Measurements from ENCODE around the gene CYP19A1. TPM values are rescaled to one million over a fixed set of nuclear protein-coding genes. Genes with fewer than 3 reads are reported as not detected.

Gene CYP19A1
- total and polyA plus RNA-seq, 8 donors = 0.09 to 2.5 (median 0.28) TPM; not detected in 1

DNA sequence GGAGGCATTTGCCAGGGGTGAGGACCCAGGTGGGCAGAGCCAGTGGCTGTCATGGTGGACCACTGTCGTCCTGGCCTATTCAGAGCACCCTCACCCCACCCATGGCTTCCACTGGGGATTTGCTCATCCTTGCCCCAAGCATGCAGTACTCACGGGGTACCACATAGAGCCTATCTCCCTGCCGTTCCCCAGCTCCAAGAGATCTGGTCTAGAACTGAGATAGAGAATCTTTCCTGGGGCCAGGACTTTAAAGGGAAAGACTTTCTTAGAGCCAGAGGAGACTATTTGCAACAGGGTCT, 166.8 kb downstream of the CYP19A1 start:
- intact Hi-C loops (cut with DNase I) = no loop called here
- ATAC-seq = no peak

GRCh38 chr15:51170882-51171633, 167.3 kb downstream of the CYP19A1 start:
- no peak overlapping the region for H3K27ac ChIP-seq
- no peak for FAIRE-seq
- 55 to 59% methylated on average over 11 of the region's 11 CpGs for WGBS, 2 donors

More for the DNA sequence above, 166.8 kb downstream of the CYP19A1 start:
- Histone ChIP-seq H3K27ac (no peak overlapping the region), H3K36me3 (no peaks in the 10 kb centered on the region), H3K4me1 (no peaks in the 10 kb centered on the region), H3K9me3 (no peaks in the 10 kb centered on the region), H3K4me3 (no peak overlapping the region), H3K27me3 (no peaks in the 10 kb centered on the region)
- FAIRE-seq = no peak
- TF ChIP-seq, protein P1, sequence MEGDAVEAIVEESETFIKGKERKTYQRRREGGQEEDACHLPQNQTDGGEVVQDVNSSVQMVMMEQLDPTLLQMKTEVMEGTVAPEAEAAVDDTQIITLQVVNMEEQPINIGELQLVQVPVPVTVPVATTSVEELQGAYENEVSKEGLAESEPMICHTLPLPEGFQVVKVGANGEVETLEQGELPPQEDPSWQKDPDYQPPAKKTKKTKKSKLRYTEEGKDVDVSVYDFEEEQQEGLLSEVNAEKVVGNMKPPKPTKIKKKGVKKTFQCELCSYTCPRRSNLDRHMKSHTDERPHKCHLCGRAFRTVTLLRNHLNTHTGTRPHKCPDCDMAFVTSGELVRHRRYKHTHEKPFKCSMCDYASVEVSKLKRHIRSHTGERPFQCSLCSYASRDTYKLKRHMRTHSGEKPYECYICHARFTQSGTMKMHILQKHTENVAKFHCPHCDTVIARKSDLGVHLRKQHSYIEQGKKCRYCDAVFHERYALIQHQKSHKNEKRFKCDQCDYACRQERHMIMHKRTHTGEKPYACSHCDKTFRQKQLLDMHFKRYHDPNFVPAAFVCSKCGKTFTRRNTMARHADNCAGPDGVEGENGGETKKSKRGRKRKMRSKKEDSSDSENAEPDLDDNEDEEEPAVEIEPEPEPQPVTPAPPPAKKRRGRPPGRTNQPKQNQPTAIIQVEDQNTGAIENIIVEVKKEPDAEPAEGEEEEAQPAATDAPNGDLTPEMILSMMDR (IDR thresholded peaks at IDR 0.05) = no peak
- WGBS, 2 donors = 63 to 77% methylated on average over 3 of the region's 3 CpGs
- DNase-seq = no peak

DNA sequence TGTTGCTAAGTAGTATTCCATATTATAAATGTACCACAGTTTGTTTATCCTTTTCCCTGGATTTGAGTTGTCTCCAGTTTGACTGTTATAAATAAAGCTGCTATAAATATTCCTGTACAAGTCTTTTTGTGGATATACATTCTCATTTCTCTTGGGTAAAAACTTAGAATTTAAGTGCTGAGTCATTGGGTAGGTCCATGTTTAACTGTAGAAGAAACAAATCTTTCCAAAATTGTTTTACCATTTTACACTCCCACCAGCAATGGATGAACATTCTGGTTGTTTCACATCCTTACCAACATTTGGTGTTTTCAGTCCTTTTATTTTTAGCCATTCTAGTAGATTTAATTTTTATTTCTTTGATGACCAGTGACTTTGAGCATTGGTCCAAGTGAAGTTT, 169.7 kb downstream of the CYP19A1 start:
- Histone ChIP-seq H3K4me3 (no peak overlapping the region), H3K9me3 (no peaks in the 10 kb centered on the region), H3K4me1 (no peaks in the 10 kb centered on the region), H3K27ac (no peak overlapping the region), H3K36me3 (no peaks in the 10 kb centered on the region), H3K27me3 (no peaks in the 10 kb centered on the region)
- TF ChIP-seq, protein P1 (IDR thresholded peaks at IDR 0.05) = no peak
- FAIRE-seq (no peak), ATAC-seq (no peak), DNase-seq (no peak)
- intact Hi-C loops (cut with DNase I) = loop anchor here in 2 of 3 donors (10.0 kb wide), 1 partner anchor 216 kb away; no protein-coding TSS in a partner anchor

More at GRCh38 chr15:51170882-51171633, 167.3 kb downstream of the CYP19A1 start:
- no peaks in the 10 kb centered on the region for H3K36me3 ChIP-seq
- no peak for DNase-seq
- intact Hi-C loops (cut with DNase I) = no loop called here
- H3K9me3 ChIP-seq = no peaks in the 10 kb centered on the region
- ATAC-seq = no peak
- H3K27me3 ChIP-seq = no peaks in the 10 kb centered on the region
- H3K4me3 ChIP-seq = no peak overlapping the region
- no peaks in the 10 kb centered on the region for H3K4me1 ChIP-seq
- TF ChIP-seq, protein P1 (IDR thresholded peaks at IDR 0.05) = no peak

DNA sequence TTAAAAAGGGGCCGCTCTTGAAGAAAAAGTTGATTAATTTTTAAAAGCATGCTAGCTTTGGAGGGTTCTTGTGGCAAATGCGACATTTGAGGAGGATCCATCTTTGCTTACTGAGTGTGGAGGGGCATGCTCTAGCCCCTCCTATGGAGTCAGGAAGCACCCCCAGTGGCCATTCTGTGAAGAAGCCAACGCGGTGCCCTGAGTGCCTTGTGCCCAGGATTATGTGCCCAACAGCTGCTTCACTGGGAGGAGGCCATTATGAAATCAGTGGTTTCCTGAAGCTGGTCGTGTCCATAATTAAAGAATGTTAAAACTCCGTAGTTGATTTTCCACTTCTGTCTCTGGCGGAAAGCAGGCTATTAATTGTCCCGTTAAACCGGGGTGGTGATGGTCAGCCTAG, 174.6 kb downstream of the CYP19A1 start:
- no peak for ATAC-seq
- FAIRE-seq = no peak
- Histone ChIP-seq H3K27ac (no peak overlapping the region), H3K36me3 (no peaks in the 10 kb centered on the region), H3K4me1 (no peaks in the 10 kb centered on the region), H3K4me3 (no peak overlapping the region), H3K9me3 (no peaks in the 10 kb centered on the region), H3K27me3 (no peaks in the 10 kb centered on the region)
- DNase-seq = no peak
- WGBS, 2 donors = 52 to 53% methylated on average over 9 of the region's 9 CpGs
- TF ChIP-seq, protein P1 (IDR thresholded peaks at IDR 0.05) = no peak
- intact Hi-C loops (cut with DNase I) = loop anchor here in 2 of 3 donors (10.0 kb wide), 1 partner anchor 221 kb away; no protein-coding TSS in a partner anchor
